A673 (cell line): ENCODE measurements around the gene ACSF2. TPM values are rescaled to one million over a fixed set of nuclear protein-coding genes. Genes with fewer than 3 reads are reported as not detected.

Source experiments
- BruUV-seq: library from RNA; stranded (reverse); fragments of 400-500 nt; replicated peaks from 2 replicates; lab custom pipeline; 2021; lab: Mats Ljungman, UMichigan
- CTCF ChIA-PET: fragments of 300-600 bp; sonication (Branson Sonifier 250); formaldehyde crosslinking; loops from one replicate; lab custom pipeline; 2022; ENCODE audit warnings: antibody characterized with exemption; lab: Charles Lee
- POLR2A ChIA-PET: fragments of 300-600 bp; sonication (Branson Sonifier 250); formaldehyde crosslinking; loops from one replicate; lab custom pipeline; 2022; ENCODE audit warnings: antibody characterized with exemption; ENCODE audit not compliant: low non-redundant PET; lab: Charles Lee
- DNase-seq: peaks from one replicate; pipeline ENCODE4 v3.0.0-alpha.2; 2015; ENCODE audit warnings: low spot score
- H3K27ac ChIP-seq: fragments of 200-600 bp; sonication (generic); 2 replicates; pipeline ENCODE4 v1.5.1; 2016; ENCODE audit warnings: mixed run types, low read depth, mild to moderate bottlenecking, mixed read lengths, antibody characterized with exemption, low read length; ENCODE audit not compliant: poor library complexity, severe bottlenecking
- H3K27me3 ChIP-seq: fragments of 200-600 bp; sonication (generic); replicated peaks from 2 replicates; pipeline ENCODE4 v1.6.1; 2017; ENCODE audit warnings: mixed run types, low read depth, mild to moderate bottlenecking, mixed read lengths, antibody characterized with exemption, low read length; ENCODE audit not compliant: insufficient read depth, poor library complexity
- H3K36me3 ChIP-seq: fragments of 200-600 bp; sonication (generic); 2 replicates; pipeline ENCODE4 v1.6.1; 2016; ENCODE audit warnings: mixed run types, mild to moderate bottlenecking, mixed read lengths, antibody characterized with exemption, low read length; ENCODE audit not compliant: insufficient read depth, poor library complexity, severe bottlenecking
- H3K4me1 ChIP-seq: fragments of 200-600 bp; sonication (generic); 2 replicates; pipeline ENCODE4 v1.6.1; 2017; ENCODE audit warnings: mixed run types, mild to moderate bottlenecking, mixed read lengths, antibody characterized with exemption, low read length; ENCODE audit not compliant: insufficient read depth, poor library complexity, severe bottlenecking
- H3K4me3 ChIP-seq: fragments of 200-600 bp; sonication (generic); 2 replicates; pipeline ENCODE4 v1.5.1; 2016; ENCODE audit warnings: low read depth, mixed run types, mild to moderate bottlenecking, mixed read lengths, low read length; ENCODE audit not compliant: poor library complexity, severe bottlenecking
- H3K9me3 ChIP-seq: fragments of 200-600 bp; sonication (generic); 2 replicates; pipeline ENCODE4 v1.6.1; 2016; ENCODE audit warnings: mixed run types, low read depth, mild to moderate bottlenecking, mixed read lengths, antibody characterized with exemption, low read length; ENCODE audit not compliant: poor library complexity, severe bottlenecking
- EZH2 ChIP-seq: fragments of 200-600 bp; sonication (generic); IDR thresholded peaks from 2 replicates; pipeline ENCODE4 v1.6.1; 2017; ENCODE audit warnings: borderline replicate concordance, low read depth, mild to moderate bottlenecking, mixed read lengths, antibody characterized with exemption, low read length; ENCODE audit not compliant: poor library complexity, severe bottlenecking
- intact Hi-C: fragments of 100-400 bp; cut with micrococcal nuclease; formaldehyde crosslinking; loops from one replicate; pipeline ENCODE4 v1.10.0; 2022; ENCODE audit not compliant: unreplicated experiment
- total RNA-seq: library from RNA; stranded (reverse); gene quantifications from 2 replicates; pipeline ENCODE4 v1.2.3, GENCODE V29; 2021
- TF ChIP-seq, protein P1 (sequence below): fragments of 300-800, 200-600 bp; sonication (generic); conservative IDR thresholded peaks from 2 replicates; pipeline ENCODE4 v1.5.1; 2017; ENCODE audit warnings: low read depth, mild to moderate bottlenecking, antibody characterized with exemption, low read length, moderate library complexity, mixed read lengths

Gene ACSF2
- total RNA-seq, 1 experiment from 2014 or later, result 4.1 TPM

DNA sequence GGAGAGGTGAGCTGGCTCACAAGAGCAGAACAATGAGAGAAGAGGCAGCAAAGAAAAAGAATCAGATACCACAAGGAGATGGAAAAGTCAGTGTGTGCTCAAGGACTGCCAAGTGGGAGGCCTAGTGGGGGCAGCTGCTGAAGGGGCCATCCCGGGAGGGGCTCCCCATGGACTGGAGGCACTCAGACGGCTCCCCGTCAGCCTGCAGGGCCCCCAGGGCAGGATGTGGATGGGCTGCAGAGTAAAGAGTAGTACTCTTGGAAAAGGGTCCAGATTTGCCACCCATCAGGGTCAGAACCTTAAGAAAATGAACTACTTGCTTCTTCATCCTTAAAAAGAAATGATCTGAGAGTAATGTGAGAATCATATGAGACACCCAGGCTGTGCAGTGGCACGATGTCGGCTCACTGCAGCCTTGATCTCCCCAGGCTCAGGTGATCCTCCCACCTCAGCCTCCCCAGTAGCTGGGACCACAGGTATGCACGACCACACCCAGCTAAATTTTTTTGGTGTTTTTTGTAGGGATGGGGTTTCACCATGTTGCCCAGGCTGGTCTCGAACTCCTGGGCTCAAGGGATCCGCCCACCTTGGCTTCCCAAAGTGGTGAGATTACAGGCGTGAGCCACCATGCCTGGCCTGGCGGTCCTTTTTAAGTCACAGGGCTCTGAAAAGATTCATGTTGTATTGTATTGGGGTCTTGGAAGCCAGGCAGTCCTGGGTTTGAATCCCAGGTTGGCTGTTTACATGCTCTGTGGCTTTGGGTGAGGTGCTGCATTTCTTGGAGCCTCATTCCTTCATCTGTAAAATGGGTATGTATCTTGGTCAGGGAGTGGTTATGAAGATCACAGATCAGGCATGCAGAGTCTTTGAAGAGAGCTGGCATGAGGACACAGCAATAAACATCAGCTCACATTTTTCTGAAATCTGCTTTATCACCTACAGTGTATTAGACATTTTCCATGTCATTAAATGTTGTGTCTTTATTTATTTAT lies 15.1 kb downstream of the ACSF2 start:
- Histone ChIP-seq H3K4me3 (no peak overlapping the region), H3K27ac (no peak overlapping the region), H3K36me3 (no peaks in the 10 kb centered on the region), H3K27me3 (no peaks in the 10 kb centered on the region), H3K9me3 (no peaks in the 10 kb centered on the region), H3K4me1 (peaks cover 14% of the 10 kb centered on the region)
- no peak for TF ChIP-seq EZH2
- TF ChIP-seq, protein P1, sequence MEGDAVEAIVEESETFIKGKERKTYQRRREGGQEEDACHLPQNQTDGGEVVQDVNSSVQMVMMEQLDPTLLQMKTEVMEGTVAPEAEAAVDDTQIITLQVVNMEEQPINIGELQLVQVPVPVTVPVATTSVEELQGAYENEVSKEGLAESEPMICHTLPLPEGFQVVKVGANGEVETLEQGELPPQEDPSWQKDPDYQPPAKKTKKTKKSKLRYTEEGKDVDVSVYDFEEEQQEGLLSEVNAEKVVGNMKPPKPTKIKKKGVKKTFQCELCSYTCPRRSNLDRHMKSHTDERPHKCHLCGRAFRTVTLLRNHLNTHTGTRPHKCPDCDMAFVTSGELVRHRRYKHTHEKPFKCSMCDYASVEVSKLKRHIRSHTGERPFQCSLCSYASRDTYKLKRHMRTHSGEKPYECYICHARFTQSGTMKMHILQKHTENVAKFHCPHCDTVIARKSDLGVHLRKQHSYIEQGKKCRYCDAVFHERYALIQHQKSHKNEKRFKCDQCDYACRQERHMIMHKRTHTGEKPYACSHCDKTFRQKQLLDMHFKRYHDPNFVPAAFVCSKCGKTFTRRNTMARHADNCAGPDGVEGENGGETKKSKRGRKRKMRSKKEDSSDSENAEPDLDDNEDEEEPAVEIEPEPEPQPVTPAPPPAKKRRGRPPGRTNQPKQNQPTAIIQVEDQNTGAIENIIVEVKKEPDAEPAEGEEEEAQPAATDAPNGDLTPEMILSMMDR, result no peak
- CTCF ChIA-PET, result no interaction called here
- intact Hi-C loops, result no loop called here
- no TSS peak for BruUV-seq
- POLR2A ChIA-PET, result no interaction called here
- DNase-seq, result no peak

DNA sequence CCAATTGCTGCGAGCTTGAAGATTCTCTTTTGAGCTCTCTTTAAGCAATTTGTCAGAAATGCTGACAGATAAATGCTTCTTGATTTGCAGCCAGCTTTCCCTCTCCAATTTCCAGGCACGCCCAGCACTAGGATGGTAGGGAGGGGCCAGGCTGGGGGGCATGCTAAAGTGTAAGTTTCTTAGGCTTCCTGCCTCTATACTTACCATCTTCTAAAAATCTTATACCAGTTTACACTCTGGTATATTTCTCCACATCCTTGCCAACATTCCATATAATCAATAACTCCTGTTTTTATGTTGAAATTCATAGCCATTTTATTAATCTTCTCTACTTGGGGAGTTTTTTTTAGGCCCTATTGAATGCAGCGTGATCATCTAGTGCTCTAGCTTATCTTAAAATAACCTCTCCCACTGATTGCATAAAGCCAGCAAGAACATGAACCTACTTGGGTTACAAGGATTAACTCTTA lies 17.5 kb downstream of the ACSF2 start:
- Histone ChIP-seq H3K4me3 (no peak overlapping the region), H3K36me3 (no peaks in the 10 kb centered on the region), H3K4me1 (peaks cover 14% of the 10 kb centered on the region), H3K27me3 (no peaks in the 10 kb centered on the region), H3K27ac (no peak overlapping the region), H3K9me3 (no peaks in the 10 kb centered on the region)
- CTCF ChIA-PET, result interaction anchor here (1.6 kb wide), 1 partner anchor 46 kb away, joined by 3 read pairs; no protein-coding TSS in a partner anchor
- intact Hi-C loops, result no loop called here
- no TSS peak for BruUV-seq
- DNase-seq, result peak; percentile 53
- no peak for TF ChIP-seq EZH2
- TF ChIP-seq, protein P1, result no peak
- POLR2A ChIA-PET, result interaction anchor here (0.6 kb wide), 1 partner anchor 423 kb away, joined by 4 read pairs; the partner anchor contains the start of gene TOB1

DNA sequence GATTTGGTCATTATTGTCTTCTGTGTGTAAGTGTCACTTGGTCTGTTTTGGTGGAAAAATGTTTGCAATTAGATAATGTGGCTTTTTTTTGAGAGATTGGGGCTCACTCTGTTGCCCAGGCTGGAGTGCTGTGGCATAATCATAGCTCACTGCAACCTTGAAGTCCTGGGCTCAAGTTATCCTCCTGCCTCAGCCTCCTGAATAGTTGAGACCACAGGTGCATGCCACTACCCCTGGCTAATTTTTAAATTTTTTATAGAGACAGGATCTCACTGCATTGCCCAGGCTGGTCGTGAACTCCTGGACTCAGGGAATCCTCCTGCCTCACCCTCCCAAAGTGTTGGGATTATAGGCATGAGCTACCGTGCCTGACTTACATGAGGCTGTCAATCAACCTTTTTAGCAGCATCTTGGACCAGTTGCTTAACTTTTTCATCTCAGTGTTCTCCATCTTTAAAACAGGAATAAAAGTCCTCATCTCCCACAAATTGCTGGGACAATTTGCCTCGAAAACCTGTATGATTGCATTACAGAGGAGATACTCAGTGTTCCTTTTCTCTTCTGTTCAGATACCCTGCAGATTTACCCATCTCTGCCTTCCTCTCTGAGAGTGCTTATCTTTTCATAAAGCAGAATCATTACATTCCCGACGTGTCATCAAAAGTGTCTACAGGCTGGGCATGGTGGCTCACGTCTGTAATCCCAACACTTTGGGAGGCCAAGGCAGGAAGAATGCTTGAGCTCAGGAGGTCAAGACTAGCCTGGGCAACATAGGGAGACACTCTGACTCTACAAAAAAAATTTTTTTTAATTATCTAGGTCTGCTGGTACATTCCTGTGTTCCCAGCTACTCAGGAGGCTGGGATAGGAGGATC lies 19.1 kb downstream of the ACSF2 start:
- Histone ChIP-seq H3K36me3 (no peaks in the 10 kb centered on the region), H3K27ac (no peak overlapping the region), H3K27me3 (no peaks in the 10 kb centered on the region), H3K9me3 (no peaks in the 10 kb centered on the region), H3K4me1 (peaks cover 14% of the 10 kb centered on the region), H3K4me3 (no peak overlapping the region)
- ChIA-PET POLR2A (no interaction called here), CTCF (no interaction called here)
- TF ChIP-seq, protein P1, result no peak
- no peak for TF ChIP-seq EZH2
- no peak for DNase-seq
- intact Hi-C loops, result no loop called here
- no TSS peak for BruUV-seq
